Body of pancreas (tissue), 4 donors: ENCODE measurements around the gene GPR139.

ENCODE experiments used
- CTCF ChIP-seq, 7 experiments: fragments of 450-650 bp in 4 of 7; fragments of 200-600 bp in 3 of 7; sonication (generic) in 3 of 7; IDR thresholded peaks; one replicate each; pipeline ENCODE4 v1.5.1; 2016 to 2019; ENCODE audit warnings: antibody characterized with exemption in 7 of 7
- POLR2A ChIP-seq, 3 donors: fragments of 450-650 bp; IDR thresholded peaks; one replicate each; pipeline ENCODE4 v1.6.1; 2016; ENCODE audit warnings: antibody characterized with exemption in 3 of 3, mild to moderate bottlenecking in 2 of 3

GRCh38 chr16:20089246-20089965 lies 15.7 kb upstream of the GPR139 start:
- no peak for TF ChIP-seq CTCF (IDR thresholded peaks at IDR 0.05)
- TF ChIP-seq POLR2A (IDR thresholded peaks at IDR 0.05), result no peak
